DMS 273 treated with DMSO at 0.1 percent for 48 hours (cell line): ENCODE results near the gene TPMT.

Source experiments
- DNase-seq: peaks from one replicate; lab custom pipeline; 2025; lab: John Stamatoyannopoulos, UW

The TPMT gene

GRCh38 chr6:18110162-18110561, 44.7 kb downstream of the TPMT start:
- no peak for DNase-seq

GRCh38 chr6:18107061-18107460, 47.8 kb downstream of the TPMT start:
- no peak for DNase-seq

GRCh38 chr6:18102783-18103509, 51.9 kb downstream of the TPMT start:
- no peak for DNase-seq

GRCh38 chr6:18101873-18102272, 53.0 kb downstream of the TPMT start:
- no peak for DNase-seq

GRCh38 chr6:18101271-18101670, 53.6 kb downstream of the TPMT start:
- no peak for DNase-seq

- DNase-seq, result no peak
Observed at GRCh38 chr6:18100296-18100695, 54.6 kb downstream of the TPMT start.

GRCh38 chr6:18099511-18099910, 55.4 kb downstream of the TPMT start:
- DNase-seq, result no peak

GRCh38 chr6:18096423-18096822, 58.5 kb downstream of the TPMT start:
- no peak for DNase-seq

- no peak for DNase-seq
Observed at GRCh38 chr6:18091382-18091781, 63.5 kb downstream of the TPMT start.

GRCh38 chr6:18090349-18090786, 64.5 kb downstream of the TPMT start:
- DNase-seq, result no peak

GRCh38 chr6:18088419-18089296, 66.2 kb downstream of the TPMT start:
- DNase-seq, result no peak

GRCh38 chr6:18087396-18088165, 67.3 kb downstream of the TPMT start:
- DNase-seq, result no peak

GRCh38 chr6:18081025-18081668, 73.7 kb downstream of the TPMT start:
- DNase-seq, result no peak

- no peak for DNase-seq
Observed at GRCh38 chr6:18080544-18080943, 74.3 kb downstream of the TPMT start.

GRCh38 chr6:18078866-18079265, 76.0 kb downstream of the TPMT start:
- no peak for DNase-seq
